Endothelial cell of umbilical vein (primary cell): ENCODE measurements around the gene FICD. TPM values are rescaled to one million over a fixed set of nuclear protein-coding genes. Genes with fewer than 3 reads are reported as not detected.

Experiments
- BruUV-seq: library from RNA; stranded (reverse); fragments of 400-500 nt; replicated peaks from 2 replicates; lab custom pipeline; 2021; lab: Mats Ljungman, UMichigan
- CTCF ChIA-PET: fragments of 300-600, 350-600 bp; sonication (Branson Sonifier 250); formaldehyde crosslinking; loops from one replicate; lab custom pipeline; 2021; ENCODE audit warnings: antibody characterized with exemption, inconsistent platforms; lab: Charles Lee
- POLR2A ChIA-PET: fragments of 300-600, 350-600 bp; sonication (Branson Sonifier 250); formaldehyde crosslinking; loops from one replicate; lab custom pipeline; 2021; ENCODE audit warnings: antibody characterized with exemption, inconsistent platforms; lab: Charles Lee
- DNase-seq: peaks from one replicate; pipeline ENCODE4 v3.0.0-alpha.2; 2011; ENCODE audit warnings: low read depth, low spot score
- FAIRE-seq: peaks from 2 replicates; lab custom pipeline; 2011; peaks lifted over from hg19 to GRCh38; lab: Jason Lieb, UNC
- H2AFZ ChIP-seq: 2 replicates; pipeline ENCODE4 v1.6.0; 2012; ENCODE audit warnings: low read depth, low read length, control low read depth, inconsistent platforms
- H3K27ac ChIP-seq: 2 replicates; pipeline ENCODE4 v1.5.1; 2011; ENCODE audit warnings: low read depth, mild to moderate bottlenecking, control low read depth, low read length, moderate library complexity; ENCODE audit not compliant: insufficient read depth
- H3K27me3 ChIP-seq, 2 experiments: 2 replicates each; pipeline versions ENCODE4 v1.6.0 to v1.6.1; 2011; ENCODE audit warnings: low read length in 2 of 2, mixed read lengths in 1 of 2; ENCODE audit not compliant: control insufficient read depth in 2 of 2, insufficient read depth in 2 of 2
- H3K36me3 ChIP-seq, 2 experiments: 2 replicates in 1 of 2; 3 replicates in 1 of 2; pipeline ENCODE4 v1.5.1; 2011; ENCODE audit warnings: low read length in 2 of 2, mild to moderate bottlenecking in 1 of 2, moderate library complexity in 1 of 2; ENCODE audit not compliant: control insufficient read depth in 2 of 2, insufficient read depth in 2 of 2; ENCODE audit errors: extremely low read depth in 1 of 2
- H3K4me1 ChIP-seq: 3 replicates; pipeline ENCODE4 v1.5.1; 2011; ENCODE audit warnings: mild to moderate bottlenecking, low read length; ENCODE audit not compliant: control insufficient read depth, insufficient read depth; ENCODE audit errors: extremely low read depth
- H3K4me2 ChIP-seq: 2 replicates; pipeline ENCODE4 v1.6.1; 2011; ENCODE audit warnings: low read length, control low read depth, mixed read lengths; ENCODE audit not compliant: insufficient read depth
- H3K4me3 ChIP-seq, 3 experiments: fragments of 200-600 bp in 1 of 3; sonication (generic), shearing (Covaris generic) in 1 of 3; replicated peaks in 1 of 3; 2 replicates each; pipeline ENCODE4 v1.5.1; 2011 to 2016; ENCODE audit warnings: control low read depth in 3 of 3, low read length in 3 of 3, mild to moderate bottlenecking in 2 of 3, inconsistent platforms in 1 of 3, low read depth in 1 of 3, moderate library complexity in 1 of 3; ENCODE audit not compliant: insufficient read depth in 1 of 3
- H3K79me2 ChIP-seq: 2 replicates; pipeline ENCODE4 v1.6.0; 2012; ENCODE audit warnings: low read length, inconsistent platforms; ENCODE audit not compliant: control insufficient read depth, insufficient read depth
- H3K9ac ChIP-seq: replicated peaks from 2 replicates; pipeline ENCODE3; 2011; ENCODE audit warnings: low read length, control low read depth; ENCODE audit not compliant: insufficient read depth; ENCODE audit errors: extremely low read depth
- H3K9me1 ChIP-seq: replicated peaks from 3 replicates; pipeline ENCODE4 v1.6.0; 2011; ENCODE audit warnings: mild to moderate bottlenecking, low read length; ENCODE audit not compliant: control insufficient read depth, insufficient read depth; ENCODE audit errors: extremely low read depth
- H3K9me3 ChIP-seq: replicated peaks from 2 replicates; pipeline ENCODE4 v1.5.1; 2012; ENCODE audit warnings: low read length, inconsistent platforms; ENCODE audit not compliant: control insufficient read depth, insufficient read depth
- H4K20me1 ChIP-seq: replicated peaks from 2 replicates; pipeline ENCODE3; 2011; ENCODE audit warnings: mild to moderate bottlenecking, low read length; ENCODE audit not compliant: control insufficient read depth, insufficient read depth; ENCODE audit errors: extremely low read depth
- CTCF ChIP-seq, 2 donors: IDR thresholded peaks; 1 replicate in 1 of 2; 2 replicates in 1 of 2; pipeline ENCODE4 v1.5.1; 2011; ENCODE audit warnings: low read length in 2 of 2, mild to moderate bottlenecking in 2 of 2, moderate library complexity in 2 of 2, control low read depth in 1 of 2, inconsistent platforms in 1 of 2, low read depth in 1 of 2; ENCODE audit not compliant: insufficient read depth in 1 of 2; ENCODE audit errors: extremely low read depth in 1 of 2
- EZH2 ChIP-seq: IDR thresholded peaks from 2 replicates; pipeline ENCODE4 v1.6.1; 2012; ENCODE audit warnings: borderline replicate concordance, low read depth, mild to moderate bottlenecking, moderate library complexity, low read length, inconsistent platforms; ENCODE audit not compliant: severe bottlenecking
- FOS ChIP-seq: IDR thresholded peaks from 2 replicates; pipeline ENCODE4 v1.6.1; 2011; ENCODE audit warnings: mild to moderate bottlenecking, low read length, moderate library complexity, borderline replicate concordance; ENCODE audit not compliant: insufficient read depth
- GATA2 ChIP-seq: IDR thresholded peaks from 2 replicates; pipeline ENCODE4 v1.7.0; 2011; ENCODE audit warnings: low read depth, mild to moderate bottlenecking, moderate library complexity, mixed read lengths, low read length; ENCODE audit not compliant: insufficient read length, insufficient read depth
- JUN ChIP-seq: IDR thresholded peaks from 2 replicates; pipeline ENCODE4 v1.6.1; 2011; ENCODE audit warnings: borderline replicate concordance, low read depth; ENCODE audit not compliant: insufficient read length, insufficient read depth
- MAX ChIP-seq: IDR thresholded peaks from 2 replicates; pipeline ENCODE4 v1.6.1; 2011; ENCODE audit not compliant: insufficient read depth, insufficient read length
- MYC ChIP-seq: IDR thresholded peaks from one replicate; pipeline ENCODE4 v1.6.1; 2011; ENCODE audit warnings: mild to moderate bottlenecking, low read depth, low read length
- POLR2A ChIP-seq: IDR thresholded peaks from 2 replicates; pipeline ENCODE4 v1.6.1; 2012; ENCODE audit warnings: low read depth, mild to moderate bottlenecking, control low read depth, low read length
- POLR2AphosphoS5 ChIP-seq: IDR thresholded peaks from 2 replicates; pipeline ENCODE4 v1.6.1; 2012; ENCODE audit warnings: low read depth, mild to moderate bottlenecking, control low read depth, low read length, moderate library complexity; ENCODE audit not compliant: insufficient read depth
- dilution Hi-C: fragments of 300-500 bp; cut with MboI; formaldehyde crosslinking; loops from one replicate; pipeline ENCODE4 v1.15.0; 2019; ENCODE audit warnings: low sequenced_read_pairs; ENCODE audit not compliant: extremely low pct_ligation_motif_present
- intact Hi-C: fragments of 100-400 bp; cut with micrococcal nuclease; formaldehyde crosslinking; loops from one replicate; pipeline ENCODE4 v1.10.0; 2022
- polyA plus RNA-seq, 4 experiments: library from polyadenylated mRNA; depleted of rRNA in 3 of 4; stranded (reverse) in 3 of 4; unstranded in 1 of 4; fragments of >200 nt; gene quantifications; 2 replicates each; pipeline versions ENCODE4 v1.2.1 to v1.2.3, GENCODE V29; 2011 to 2012; ENCODE audit warnings: missing spikeins in 1 of 4
- total RNA-seq: library from RNA; stranded (reverse); gene quantifications from 2 replicates; pipeline ENCODE4 v1.2.3, GENCODE V29; 2021

The FICD gene
- total and polyA plus RNA-seq, 2 donors (not counting 3 experiments of a cell fraction or from before 2014, with no cell fraction given): 3.9 to 6.1 TPM

GRCh38 chr12:108530161-108530560 is 15.1 kb downstream of the FICD start:
- H3K4me3 ChIP-seq: no peak overlapping the region
- H3K9ac ChIP-seq: no peak overlapping the region
- CTCF ChIA-PET: no interaction called here
- intact Hi-C loops: no loop called here
- H3K27ac ChIP-seq: no peak overlapping the region
- no peak overlapping the region for H3K4me2 ChIP-seq
- no peaks in the 10 kb centered on the region for H3K27me3 ChIP-seq
- no peak overlapping the region for H2AFZ ChIP-seq
- H3K9me1 ChIP-seq: no peaks in the 10 kb centered on the region
- peaks cover 28 to 51% of the 10 kb centered on the region in 2 experiments for H3K36me3 ChIP-seq
- dilution Hi-C loops: no loop called here
- no peak for FAIRE-seq
- no peak for TF ChIP-seq POLR2A
- TF ChIP-seq EZH2: no peak
- TF ChIP-seq MAX: no peak
- no peak for TF ChIP-seq JUN
- TF ChIP-seq MYC: no peak
- TF ChIP-seq GATA2: no peak
- POLR2A ChIA-PET: no interaction called here
- H4K20me1 ChIP-seq: no peaks in the 10 kb centered on the region
- no peak for DNase-seq
- H3K4me1 ChIP-seq: no peaks in the 10 kb centered on the region
- no peaks in the 10 kb centered on the region for H3K79me2 ChIP-seq
- no TSS peak for BruUV-seq
- H3K9me3 ChIP-seq: no peaks in the 10 kb centered on the region

GRCh38 chr12:108531929-108532848 is 17.1 kb downstream of the FICD start:
- intact Hi-C loops (no loop called here), dilution Hi-C loops (no loop called here)
- peaks cover 25 to 44% of the 10 kb centered on the region in 2 experiments for H3K36me3 ChIP-seq
- no peak for TF ChIP-seq POLR2AphosphoS5
- TF ChIP-seq FOS: no peak
- no peak for TF ChIP-seq CTCF (IDR thresholded peaks at IDR 0.05; ENCODE audit: extremely low read depth in 1 of 2, insufficient read depth in 1 of 2, low read depth in 1 of 2, low read length in 2 of 2)
- no peak for TF ChIP-seq GATA2
- no peak for TF ChIP-seq MYC
- TF ChIP-seq JUN: no peak
- no peak for TF ChIP-seq EZH2
- TF ChIP-seq MAX: no peak
- BruUV-seq: no TSS peak
- H4K20me1 ChIP-seq: no peaks in the 10 kb centered on the region
- no peak overlapping the region for H3K4me3 ChIP-seq
- ChIA-PET CTCF (interaction anchor here (1.2 to 1.6 kb wide), 2 partner anchors 20 to 86 kb away, joined by 4 to 7 read pairs; no protein-coding TSS in a partner anchor), POLR2A (no interaction called here)
- no peaks in the 10 kb centered on the region for H3K9me1 ChIP-seq
- H3K4me2 ChIP-seq: no peak overlapping the region
- DNase-seq (no peak), FAIRE-seq (no peak)
- no peak overlapping the region for H3K9ac ChIP-seq
- no peaks in the 10 kb centered on the region for H3K4me1 ChIP-seq
- H2AFZ ChIP-seq: no peak overlapping the region
- no peak overlapping the region for H3K27ac ChIP-seq
- H3K27me3 ChIP-seq: no peaks in the 10 kb centered on the region
- H3K9me3 ChIP-seq: no peaks in the 10 kb centered on the region
- peaks cover 2% of the 10 kb centered on the region for H3K79me2 ChIP-seq
